Measurements from ENCODE around the gene EFHD1.

Gene EFHD1

GRCh38 chr2:232728785-232729184, 95.4 kb downstream of the EFHD1 start:
- in situ Hi-C loops (cut with HindIII; ENCODE audit: low pct_unique_long_range_greater_than_20kb, low sequenced_read_pairs): no loop called here
- TF ChIP-seq JUND (IDR thresholded peaks at IDR 0.05; ENCODE audit: low read depth): no peak
- no peak for DNase-seq (ENCODE audit: low read depth in 1 of 2, low spot score in 1 of 2)

DNA sequence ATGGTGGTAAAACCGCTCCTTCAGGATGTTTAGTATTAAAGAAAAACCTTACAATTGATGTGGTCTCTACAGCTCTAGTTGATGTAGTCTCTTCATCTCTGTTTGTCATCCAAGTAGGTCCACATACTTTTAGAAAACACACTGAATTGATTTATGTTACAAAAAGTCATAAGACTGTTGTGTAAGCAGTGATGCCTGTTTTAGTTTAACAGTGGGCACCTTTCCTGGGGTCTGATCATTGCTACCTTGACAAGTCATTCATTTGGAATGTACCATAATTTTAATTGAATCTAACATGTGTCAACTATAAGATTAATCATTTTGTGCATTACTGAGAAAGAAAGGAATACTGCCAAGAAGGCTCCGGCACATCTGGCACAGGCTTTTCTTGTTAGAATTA, 98.1 kb downstream of the EFHD1 start:
- in situ Hi-C loops (cut with HindIII; ENCODE audit: low pct_unique_long_range_greater_than_20kb, low sequenced_read_pairs): no loop called here
- DNase-seq (ENCODE audit: low read depth in 1 of 2, low spot score in 1 of 2): no peak

More for the DNA sequence above, 98.1 kb downstream of the EFHD1 start:
- TF ChIP-seq JUND (IDR thresholded peaks at IDR 0.05; ENCODE audit: low read depth): no peak

Measured in T47D (cell line).